Neuronal stem cell (in vitro differentiated cells): ENCODE data around the gene PLEKHA4.

Experiments used
- DNase-seq: peaks from one replicate; pipeline ENCODE4 v3.0.0-alpha.2; 2013; ENCODE audit warnings: low spot score
- H2AFZ ChIP-seq: one replicate; pipeline ENCODE4 v1.6.1; 2013; ENCODE audit warnings: mild to moderate bottlenecking, low read length, inconsistent platforms
- H2AK5ac ChIP-seq: 2 replicates; pipeline ENCODE4 v1.6.1; 2013; ENCODE audit warnings: low read depth, mild to moderate bottlenecking, inconsistent platforms, low read length, moderate library complexity, mixed read lengths
- H2BK120ac ChIP-seq: 2 replicates; pipeline ENCODE4 v1.6.1; 2013; ENCODE audit warnings: low read depth, mild to moderate bottlenecking, inconsistent platforms, low read length, moderate library complexity, mixed read lengths
- H2BK12ac ChIP-seq: one replicate; pipeline ENCODE4 v1.6.1; 2013; ENCODE audit warnings: low read length, inconsistent platforms
- H2BK15ac ChIP-seq: 2 replicates; pipeline ENCODE4 v1.6.1; 2013; ENCODE audit warnings: mild to moderate bottlenecking, low read length, inconsistent platforms, mixed read lengths
- H2BK5ac ChIP-seq: one replicate; pipeline ENCODE4 v1.6.1; 2013; ENCODE audit warnings: inconsistent platforms, mild to moderate bottlenecking, low read length, moderate library complexity
- H3K14ac ChIP-seq: one replicate; pipeline ENCODE4 v1.6.1; 2013; ENCODE audit warnings: low read length, inconsistent platforms
- H3K18ac ChIP-seq: 2 replicates; pipeline ENCODE4 v1.6.1; 2013; ENCODE audit warnings: low read length, inconsistent platforms
- H3K23ac ChIP-seq: 2 replicates; pipeline ENCODE4 v1.6.1; 2013; ENCODE audit warnings: low read depth, mild to moderate bottlenecking, mixed read lengths, low read length, inconsistent platforms; ENCODE audit not compliant: poor library complexity
- H3K27ac ChIP-seq: replicated peaks from 3 replicates; pipeline ENCODE4 v1.5.1; 2013; ENCODE audit warnings: low read length, inconsistent platforms
- H3K27me3 ChIP-seq, 3 experiments: 2 replicates each; pipeline ENCODE4 v1.6.1; 2013; ENCODE audit warnings: low read length in 3 of 3, mild to moderate bottlenecking in 2 of 3, inconsistent platforms in 1 of 3, low read depth in 1 of 3, mixed read lengths in 1 of 3, moderate library complexity in 1 of 3; ENCODE audit not compliant: control insufficient read depth in 3 of 3, insufficient read depth in 3 of 3
- H3K36me3 ChIP-seq, 2 donors: replicated peaks in 1 of 2; 2 replicates each; pipeline ENCODE4 v1.6.1; 2013; ENCODE audit warnings: low read length in 2 of 2; ENCODE audit not compliant: control insufficient read depth in 2 of 2, insufficient read depth in 2 of 2
- H3K4ac ChIP-seq: 2 replicates; pipeline ENCODE4 v1.6.1; 2013; ENCODE audit warnings: inconsistent platforms, mild to moderate bottlenecking, low read length, moderate library complexity
- H3K4me1 ChIP-seq, 2 donors: 1 replicate in 1 of 2; 2 replicates in 1 of 2; pipeline ENCODE4 v1.6.1; 2013; ENCODE audit warnings: low read length in 2 of 2, low read depth in 1 of 2; ENCODE audit not compliant: control insufficient read depth in 2 of 2, insufficient read depth in 1 of 2
- H3K4me2 ChIP-seq: one replicate; pipeline ENCODE4 v1.6.1; 2013; ENCODE audit warnings: mild to moderate bottlenecking, low read length, inconsistent platforms; ENCODE audit not compliant: insufficient read depth, poor library complexity, severe bottlenecking
- H3K4me3 ChIP-seq, 2 donors: 2 replicates each; pipeline ENCODE4 v1.5.1; 2013; ENCODE audit warnings: low read length in 2 of 2, mild to moderate bottlenecking in 2 of 2, inconsistent platforms in 1 of 2, moderate library complexity in 1 of 2
- H3K79me1 ChIP-seq: one replicate; pipeline ENCODE4 v1.6.1; 2013; ENCODE audit warnings: low read depth, mild to moderate bottlenecking, inconsistent platforms, low read length, moderate library complexity
- H3K9ac ChIP-seq: one replicate; pipeline ENCODE4 v1.6.1; 2013; ENCODE audit warnings: mild to moderate bottlenecking, low read depth, low read length, inconsistent platforms; ENCODE audit not compliant: poor library complexity
- H3K9me3 ChIP-seq, 2 donors: replicated peaks in 1 of 2; 2 replicates each; pipeline versions ENCODE3 to v1.6.1; 2013; ENCODE audit warnings: low read length in 2 of 2, mild to moderate bottlenecking in 2 of 2, inconsistent platforms in 1 of 2, low read depth in 1 of 2, mixed read lengths in 1 of 2, moderate library complexity in 1 of 2; ENCODE audit not compliant: control insufficient read depth in 2 of 2, insufficient read depth in 1 of 2
- H4K8ac ChIP-seq: one replicate; pipeline ENCODE4 v1.6.1; 2013; ENCODE audit warnings: low read depth, mild to moderate bottlenecking, inconsistent platforms, low read length, moderate library complexity
- H4K91ac ChIP-seq: one replicate; pipeline ENCODE4 v1.6.1; 2013; ENCODE audit warnings: low read length, low read depth, mild to moderate bottlenecking, inconsistent platforms; ENCODE audit not compliant: poor library complexity
- WGBS, 2 donors: extraction: QIAGEN DNeasy Blood & Tissue Kit; methylation state at CpG; one replicate each; pipeline ENCODE4 v1.1.7; 2013; ENCODE audit warnings: missing lambda C conversion rate in 2 of 2, mixed read lengths in 1 of 2; ENCODE audit not compliant: insufficient read length in 2 of 2, insufficient replicate concordance in 1 of 2; ENCODE audit errors: extremely low coverage in 2 of 2; 5-methylcytosine and 5-hydroxymethylcytosine counted together

The PLEKHA4 gene

DNA sequence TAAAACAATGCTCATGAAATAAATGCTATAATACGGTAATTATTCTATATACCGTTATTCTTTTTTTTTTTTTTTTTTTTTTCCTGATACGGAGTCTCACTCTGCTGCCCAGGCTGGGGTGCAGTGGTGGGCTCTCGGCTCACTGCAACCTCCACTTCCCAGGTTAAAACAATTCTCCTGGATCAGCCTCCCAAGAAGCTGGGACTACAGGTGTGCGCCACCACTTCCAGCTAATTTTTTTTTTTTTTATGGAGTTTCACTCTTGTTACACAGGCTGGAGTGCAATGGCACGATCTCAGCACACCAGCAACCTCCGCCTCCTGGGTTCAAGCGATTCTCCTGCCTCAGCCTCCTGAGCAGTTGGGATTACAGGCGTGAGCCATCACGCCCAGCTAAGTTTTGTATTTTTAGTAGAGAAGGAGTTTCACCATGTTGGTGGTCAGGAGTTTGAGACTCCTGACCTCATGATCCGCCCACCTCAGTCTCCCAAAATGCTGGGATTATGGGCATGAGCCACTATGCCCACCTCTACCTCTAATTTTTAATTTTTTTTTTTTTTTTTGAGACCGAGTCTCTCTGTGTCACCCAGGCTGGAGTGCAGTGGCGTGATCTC lies 10.7 kb upstream of the PLEKHA4 start:
- Histone ChIP-seq H3K4me3 (no peak overlapping the region), H3K27ac (no peak overlapping the region), H3K4me1 (peaks cover 7 to 23% of the 10 kb centered on the region in 2 donors), H3K9me3 (peaks cover 0 to 9% of the 10 kb centered on the region in 2 donors), H2BK15ac (no peak overlapping the region), H3K23ac (no peak overlapping the region), H3K18ac (no peak overlapping the region), H3K79me1 (peaks cover 8% of the 10 kb centered on the region), H3K9ac (no peak overlapping the region), H2BK120ac (no peak overlapping the region), H3K14ac (no peak overlapping the region), H2AFZ (no peak overlapping the region), H2AK5ac (no peak overlapping the region), H3K36me3 (peaks cover 16 to 26% of the 10 kb centered on the region in 2 donors), H4K91ac (no peak overlapping the region), H2BK12ac (no peak overlapping the region), H3K4me2 (no peak overlapping the region), H3K27me3 (no peaks in the 10 kb centered on the region), H3K4ac (no peak overlapping the region), H2BK5ac (no peak overlapping the region), H4K8ac (no peak overlapping the region)
- no CpG with 5 or more reads among the region's 13 CpGs for WGBS, 2 donors
- no peak for DNase-seq

DNA sequence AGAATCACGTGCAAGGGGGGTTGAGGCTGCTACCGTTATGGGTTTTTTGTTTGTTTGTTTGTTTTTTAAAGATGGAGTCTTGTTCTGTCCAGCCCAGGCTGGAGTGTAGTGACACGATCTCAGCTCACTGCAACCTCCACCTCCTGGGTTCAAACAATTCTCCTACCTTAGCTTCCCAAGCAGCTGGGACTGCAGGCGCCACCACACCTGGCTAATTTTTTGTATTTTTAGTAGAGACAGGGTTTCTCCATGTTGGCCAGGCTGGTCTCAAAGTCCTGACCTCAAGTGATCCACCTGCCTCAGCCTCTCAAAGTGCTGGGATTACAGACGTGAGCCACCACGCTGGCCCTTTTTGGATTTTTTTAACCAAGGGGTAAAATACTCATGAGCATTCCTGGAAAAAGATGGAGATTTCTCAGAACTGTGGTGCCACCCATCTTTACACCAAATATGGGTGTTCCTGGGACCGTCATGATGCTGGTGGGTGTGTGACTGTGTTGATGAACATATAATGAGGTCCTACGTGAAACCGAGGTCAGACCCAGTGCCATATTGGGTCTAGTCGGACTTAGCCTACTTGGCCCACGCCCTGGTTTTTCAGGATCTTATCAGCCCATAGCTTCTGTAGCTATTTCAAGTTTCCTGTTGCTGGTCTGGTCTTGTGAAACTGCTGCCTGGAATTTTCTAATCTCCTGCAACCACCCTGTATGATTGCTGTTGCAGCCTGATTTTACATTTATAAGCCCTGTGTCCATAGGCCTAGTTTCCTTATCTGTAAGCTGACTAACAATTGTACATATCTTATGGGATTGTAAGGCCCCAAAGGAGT lies 10.0 kb upstream of the PLEKHA4 start:
- DNase-seq: no peak
- no peak overlapping the region for H3K27ac ChIP-seq

DNA sequence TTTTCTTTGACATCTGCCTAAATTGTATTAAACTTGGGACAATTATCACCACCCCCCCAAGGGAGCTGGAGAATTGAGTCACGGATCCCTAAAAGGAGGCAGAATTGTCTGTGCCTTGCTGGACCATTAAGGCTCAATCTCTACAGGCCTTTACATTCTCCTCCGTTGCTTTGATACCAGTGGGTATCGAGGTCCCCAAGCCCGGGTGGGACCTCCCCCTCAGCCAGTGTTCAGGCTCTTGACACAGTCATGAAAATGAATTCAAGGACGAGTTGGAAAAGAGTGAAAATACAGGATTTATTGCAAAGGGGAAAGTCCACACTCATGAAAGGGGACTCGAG lies 9.4 kb upstream of the PLEKHA4 start:
- no peak overlapping the region for H3K9ac ChIP-seq
- no peaks in the 10 kb centered on the region for H3K27me3 ChIP-seq
- no CpG with 5 or more reads among the region's 6 CpGs for WGBS, 2 donors
- H3K4me1 ChIP-seq: peaks cover 13 to 33% of the 10 kb centered on the region in 2 donors
- H2AFZ ChIP-seq: no peak overlapping the region
- no peak overlapping the region for H2BK120ac ChIP-seq
- H3K4me3 ChIP-seq: no peak overlapping the region
- no peak overlapping the region for H3K14ac ChIP-seq
- DNase-seq: no peak
- no peak overlapping the region for H4K91ac ChIP-seq
- H2BK15ac ChIP-seq: no peak overlapping the region
- no peak overlapping the region for H2BK12ac ChIP-seq
- no peak overlapping the region for H3K23ac ChIP-seq
- peaks cover 0 to 9% of the 10 kb centered on the region in 2 donors for H3K9me3 ChIP-seq
- no peak overlapping the region for H3K4me2 ChIP-seq
- H4K8ac ChIP-seq: no peak overlapping the region
- H2AK5ac ChIP-seq: no peak overlapping the region
- H3K36me3 ChIP-seq: peaks cover 23 to 36% of the 10 kb centered on the region in 2 donors
- peaks cover 10% of the 10 kb centered on the region for H3K79me1 ChIP-seq
- H3K18ac ChIP-seq: no peak overlapping the region
- no peak overlapping the region for H3K27ac ChIP-seq
- no peak overlapping the region for H2BK5ac ChIP-seq
- no peak overlapping the region for H3K4ac ChIP-seq

More for the DNA sequence above, 10.0 kb upstream of the PLEKHA4 start:
- H3K9ac ChIP-seq: no peak overlapping the region
- H3K14ac ChIP-seq: no peak overlapping the region
- H4K8ac ChIP-seq: no peak overlapping the region
- H3K4ac ChIP-seq: no peak overlapping the region
- peaks cover 11 to 29% of the 10 kb centered on the region in 2 donors for H3K4me1 ChIP-seq
- H2BK15ac ChIP-seq: no peak overlapping the region
- H2AFZ ChIP-seq: no peak overlapping the region
- WGBS, 2 donors: no CpG with 5 or more reads among the region's 11 CpGs
- H3K4me3 ChIP-seq: no peak overlapping the region
- H3K4me2 ChIP-seq: no peak overlapping the region
- H2BK12ac ChIP-seq: no peak overlapping the region
- no peak overlapping the region for H2BK120ac ChIP-seq
- H3K79me1 ChIP-seq: peaks cover 10% of the 10 kb centered on the region
- no peak overlapping the region for H4K91ac ChIP-seq
- H2AK5ac ChIP-seq: no peak overlapping the region
- no peak overlapping the region for H3K18ac ChIP-seq
- H3K27me3 ChIP-seq: no peaks in the 10 kb centered on the region
- peaks cover 0 to 9% of the 10 kb centered on the region in 2 donors for H3K9me3 ChIP-seq
- H3K23ac ChIP-seq: no peak overlapping the region
- no peak overlapping the region for H2BK5ac ChIP-seq
- peaks cover 22 to 34% of the 10 kb centered on the region in 2 donors for H3K36me3 ChIP-seq
